ENCODE data around the gene TNFRSF25.
"Not testable (repeated sequence)": the region's sequence is repeated elsewhere in the genome, so short reads cannot be mapped to it uniquely, and the experiment has no call there.

Gene TNFRSF25

DNA sequence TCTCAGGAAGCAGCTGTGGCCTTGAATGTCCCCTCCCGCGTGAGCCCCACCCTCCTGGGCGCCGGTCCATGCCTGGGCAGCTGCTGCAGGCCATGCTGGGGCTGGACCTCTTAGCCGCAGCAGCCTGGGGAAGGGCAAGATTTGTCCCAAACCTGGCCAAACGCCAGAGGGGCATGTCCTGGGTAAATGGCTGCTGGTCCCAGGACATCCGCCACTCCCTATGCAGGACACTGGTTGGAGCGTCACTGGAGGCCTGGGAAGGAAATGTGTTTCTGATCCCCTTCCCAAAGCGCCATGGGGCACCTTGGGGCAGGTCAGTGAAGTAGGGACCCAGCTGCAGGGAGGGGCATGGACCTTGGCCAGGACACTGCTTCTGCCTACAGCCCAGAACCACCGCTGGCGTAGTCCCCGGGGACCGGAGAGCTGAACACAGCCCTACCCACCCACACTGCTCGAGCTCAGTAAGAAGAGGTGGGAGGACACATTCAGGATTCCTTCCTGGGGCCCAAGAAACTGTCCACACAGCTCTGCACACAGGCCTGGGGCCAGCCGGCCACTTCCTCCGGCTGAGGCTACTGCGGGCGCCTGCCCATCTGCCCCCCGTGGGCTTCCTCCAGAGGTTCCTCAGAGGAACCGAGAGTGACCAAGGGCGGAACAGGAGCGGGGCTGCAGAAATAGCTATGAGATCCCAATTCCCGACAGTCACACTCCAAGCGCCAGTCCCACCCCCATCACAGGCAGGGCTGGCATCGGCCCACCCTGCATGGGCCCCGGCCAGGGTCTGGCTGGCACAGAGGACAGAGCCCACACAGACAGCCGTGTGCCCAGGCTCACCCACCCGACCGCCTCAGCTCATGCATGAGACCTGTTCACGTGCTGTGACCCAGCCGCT is 36.3 kb upstream of the TNFRSF25 start:
- peak in 36 of 58 donors; percentile 15 to 78 (median 48) for DNase-seq

GRCh38 chr1:6501279-6501813 is 35.4 kb upstream of the TNFRSF25 start:
- no peak for DNase-seq

DNA sequence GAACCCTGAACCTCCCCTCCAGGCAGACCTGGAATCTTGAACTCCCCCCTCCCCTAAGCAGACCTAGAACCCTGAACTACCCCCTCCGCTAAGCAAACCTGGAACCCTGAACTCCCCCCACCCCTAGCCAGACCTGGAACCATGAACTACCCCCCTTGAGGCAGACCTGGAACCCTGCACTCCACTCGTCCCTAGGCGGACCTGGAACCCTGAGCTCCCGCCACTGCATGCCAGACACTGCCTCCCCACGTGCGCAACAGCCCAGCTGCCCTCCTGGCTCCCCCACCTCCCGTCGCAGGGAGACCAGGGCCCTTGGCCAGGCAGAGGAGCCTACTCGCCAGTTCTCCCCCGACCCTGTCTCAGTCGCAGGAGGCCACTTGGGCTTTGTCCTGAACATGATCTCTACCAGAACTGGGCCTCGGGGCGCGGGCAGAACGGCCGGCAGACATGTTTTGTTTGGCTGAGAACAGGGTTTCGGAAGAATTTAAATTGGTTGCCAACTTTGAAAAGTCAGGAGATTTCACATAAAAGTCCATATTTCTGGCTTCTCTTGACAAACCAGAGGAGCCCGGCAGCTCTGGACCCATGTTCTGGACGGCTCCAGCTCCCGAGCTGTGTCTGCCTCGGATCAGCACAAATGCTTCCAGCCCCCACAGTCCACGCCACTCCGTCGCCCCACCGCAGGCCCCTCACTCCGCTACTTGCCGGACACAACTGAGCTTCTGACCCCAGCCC is 34.7 kb upstream of the TNFRSF25 start:
- no peak for DNase-seq

DNA sequence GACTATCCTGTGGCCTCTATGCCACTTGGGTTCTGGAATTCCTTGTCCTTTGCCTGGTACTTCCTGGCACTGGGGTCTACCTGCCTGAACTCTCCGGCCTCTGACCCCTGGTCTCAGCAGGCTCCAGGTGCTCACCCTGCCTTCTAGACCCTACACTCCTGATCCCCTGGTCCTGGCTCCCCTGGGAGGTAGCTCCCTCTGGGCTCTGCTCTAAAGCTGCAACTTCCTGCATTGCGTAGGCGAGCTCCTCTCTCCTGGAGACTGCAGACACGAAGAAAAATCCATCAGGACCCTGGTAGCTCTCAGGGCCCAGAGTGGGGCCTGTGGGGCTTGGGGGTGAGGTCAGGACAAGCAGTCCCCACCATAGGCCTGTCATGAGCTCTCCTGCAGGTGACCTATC is 33.3 kb upstream of the TNFRSF25 start:
- DNase-seq: peak in 3 of 58 donors; percentile 18 to 34 (median 27)

- no peak for DNase-seq
Measured at GRCh38 chr1:6498576-6499111, 32.7 kb upstream of the TNFRSF25 start.

- no peak for DNase-seq
Measured at GRCh38 chr1:6497867-6498575, 32.0 kb upstream of the TNFRSF25 start.

DNA sequence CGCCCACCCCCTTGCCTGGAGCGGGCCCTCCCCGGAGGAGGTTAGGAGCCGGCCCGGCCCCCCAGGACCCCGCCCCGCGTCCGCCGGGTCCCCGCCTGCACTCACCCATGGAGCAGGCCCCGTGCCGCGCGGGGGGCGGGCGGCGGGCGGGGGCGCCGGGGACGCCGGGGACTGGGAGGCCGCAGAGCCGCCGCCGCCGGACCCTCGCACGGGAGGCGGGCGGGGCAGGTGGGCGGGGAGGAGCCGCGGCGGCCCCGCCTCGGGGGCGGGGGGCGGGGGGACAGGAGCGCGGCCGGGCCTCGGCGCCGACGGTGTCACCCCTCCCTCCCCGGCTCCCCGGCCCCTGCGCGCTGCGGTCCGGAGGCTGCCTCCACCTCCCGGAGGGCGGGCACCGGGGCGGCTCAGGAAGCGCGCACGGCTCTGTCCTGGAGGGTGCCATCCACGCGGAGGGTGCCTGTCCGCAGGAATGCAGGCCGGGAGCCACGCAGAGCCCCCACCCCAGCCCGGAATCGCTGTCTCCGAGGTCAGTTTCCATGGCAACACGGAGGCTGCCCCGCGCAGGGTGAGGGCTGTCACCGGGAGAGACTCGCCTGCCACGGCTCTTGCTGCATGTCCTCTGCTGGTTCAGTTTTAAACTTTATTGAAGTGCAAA is 31.4 kb upstream of the TNFRSF25 start:
- DNase-seq: peak in 19 of 58 donors; percentile 7 to 70 (median 39)

DNA sequence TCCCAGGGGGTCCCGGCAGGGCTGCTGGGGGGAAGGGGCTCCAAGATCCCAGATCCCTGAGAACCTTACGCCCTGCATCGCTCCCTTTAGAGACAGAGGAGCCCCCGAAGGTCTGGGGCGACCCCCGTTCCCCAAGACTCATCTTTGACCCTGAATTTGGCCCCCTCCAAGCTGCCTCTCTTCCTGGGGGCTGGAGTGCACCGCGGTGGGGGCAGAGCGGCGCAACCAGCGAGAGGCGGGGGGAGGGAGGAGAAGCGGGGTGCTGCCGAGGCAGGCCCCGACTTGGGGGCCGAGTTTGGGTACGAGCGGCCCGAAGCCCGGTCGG is 30.9 kb upstream of the TNFRSF25 start:
- no peak for DNase-seq

- peak in 1 of 58 donors; percentile 14 for DNase-seq
Measured at GRCh38 chr1:6496365-6496721, 30.4 kb upstream of the TNFRSF25 start.

GRCh38 chr1:6495540-6496364 is 29.8 kb upstream of the TNFRSF25 start:
- DNase-seq: peak in 11 of 58 donors; percentile 14 to 62 (median 29)

- peak in 28 of 58 donors; percentile 10 to 77 (median 53) for DNase-seq
Measured at GRCh38 chr1:6495041-6495441, 29.1 kb upstream of the TNFRSF25 start.

- DNase-seq: no peak
Measured at GRCh38 chr1:6494627-6495026, 28.7 kb upstream of the TNFRSF25 start.

- DNase-seq: not testable (repeated sequence)
Measured at GRCh38 chr1:6493834-6494223, 27.9 kb upstream of the TNFRSF25 start.

- DNase-seq: no peak
Measured at GRCh38 chr1:6491966-6492365, 26.0 kb upstream of the TNFRSF25 start.

DNA sequence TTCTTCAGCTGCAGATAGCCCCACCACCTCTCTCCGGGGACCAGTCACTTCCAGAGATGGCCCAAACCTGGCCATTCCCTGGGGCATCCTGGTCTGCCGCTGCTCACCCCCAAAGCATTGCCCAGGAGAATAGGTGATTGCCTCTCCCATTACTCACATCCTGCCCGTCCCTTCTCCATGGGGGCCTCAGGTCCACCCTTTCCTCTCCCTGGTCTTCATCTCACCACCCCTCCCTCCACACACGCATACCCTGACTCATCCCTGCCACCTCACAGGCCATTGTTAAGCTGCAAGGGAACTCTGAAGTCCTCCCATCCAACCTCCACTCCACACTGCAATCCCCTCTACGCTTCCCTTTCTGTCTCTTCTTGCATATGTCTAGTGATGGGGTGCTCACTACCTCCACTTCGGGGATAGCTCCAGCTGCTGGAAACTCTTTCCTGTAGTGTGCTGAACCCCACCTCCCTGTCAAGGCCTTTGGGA is 25.5 kb upstream of the TNFRSF25 start, which contains the start of gene PLEKHG5:
Gene PLEKHG5, minus strand, starts transcription at position 188 of the 483 bp plus-strand sequence. CDS start 14,096 bp downstream, outside the sequence.
- DNase-seq: no peak

GRCh38 chr1:6491081-6491449 is 25.1 kb upstream of the TNFRSF25 start:
- DNase-seq: no peak

GRCh38 chr1:6490181-6491080 is 24.5 kb upstream of the TNFRSF25 start:
- DNase-seq: peak in 16 of 58 donors; percentile 8 to 61 (median 26)

DNA sequence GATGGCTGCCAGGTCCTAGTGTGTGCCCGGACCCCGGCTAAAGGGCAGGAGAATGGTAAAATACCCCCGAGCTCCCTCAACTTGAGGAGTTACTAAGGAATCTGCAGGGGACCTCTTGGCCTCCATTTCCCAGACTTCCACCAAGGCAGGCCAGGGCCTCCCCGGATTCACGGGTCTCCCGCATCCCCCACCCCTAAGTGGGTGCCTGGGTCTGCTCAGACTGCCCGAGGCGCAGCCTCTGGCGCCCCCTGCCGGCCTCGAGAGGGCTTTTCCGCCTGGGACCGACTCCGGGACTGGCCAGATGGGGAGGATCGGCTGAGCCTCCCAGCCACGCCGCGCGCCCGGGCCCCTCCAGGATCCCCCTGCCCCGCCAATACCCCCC is 23.8 kb upstream of the TNFRSF25 start:
- peak in 45 of 58 donors; percentile 4 to 76 (median 24) for DNase-seq

GRCh38 chr1:6489383-6489765 is 23.4 kb upstream of the TNFRSF25 start:
- DNase-seq: no peak
